NCI-H748 (cell line): ENCODE results near the gene TOM1L1.
"Not testable (repeated sequence)": the region's sequence is repeated elsewhere in the genome, so short reads cannot be mapped to it uniquely, and the experiment has no call there.

Experiments used
- DNase-seq: peaks from one replicate; lab custom pipeline; 2025; ENCODE audit not compliant: unreplicated experiment; lab: John Stamatoyannopoulos, UW

The TOM1L1 gene

GRCh38 chr17:54900457-54901229 is at the start of gene TOM1L1:
Gene TOM1L1 (plus strand): TSS chr17:54900852. CDS start chr17:54900866, 14 bp downstream.
- peak; percentile 92 for DNase-seq

GRCh38 chr17:54859187-54859586 is 41.5 kb upstream of the TOM1L1 start:
- no peak for DNase-seq

- no peak for DNase-seq
These were observed 39.8 kb upstream of the TOM1L1 start for GRCh38 chr17:54860617-54861470.

- no peak for DNase-seq
These were observed 39.1 kb upstream of the TOM1L1 start for GRCh38 chr17:54861471-54861983.

GRCh38 chr17:54863176-54863575 is 37.5 kb upstream of the TOM1L1 start:
- no peak for DNase-seq

GRCh38 chr17:54864070-54864469 is 36.6 kb upstream of the TOM1L1 start:
- no peak for DNase-seq

GRCh38 chr17:54864636-54865356 is 35.9 kb upstream of the TOM1L1 start:
- DNase-seq: no peak

GRCh38 chr17:54867634-54868033 is 33.0 kb upstream of the TOM1L1 start:
- no peak for DNase-seq

- DNase-seq: no peak
These were observed 29.9 kb upstream of the TOM1L1 start for GRCh38 chr17:54870671-54871175.

- not testable (repeated sequence) for DNase-seq
These were observed 24.7 kb upstream of the TOM1L1 start for GRCh38 chr17:54875906-54876305.

- no peak for DNase-seq
These were observed 23.9 kb upstream of the TOM1L1 start for GRCh38 chr17:54876656-54877195.

GRCh38 chr17:54881255-54881972 is 19.2 kb upstream of the TOM1L1 start:
- DNase-seq: no peak

GRCh38 chr17:54882371-54882770 is 18.3 kb upstream of the TOM1L1 start:
- no peak for DNase-seq

GRCh38 chr17:54882950-54883349 is 17.7 kb upstream of the TOM1L1 start:
- DNase-seq: no peak

- DNase-seq: no peak
These were observed 16.7 kb upstream of the TOM1L1 start for GRCh38 chr17:54883939-54884338.

- no peak for DNase-seq
These were observed 12.9 kb upstream of the TOM1L1 start for GRCh38 chr17:54887787-54888186.

GRCh38 chr17:54888254-54888653 is 12.4 kb upstream of the TOM1L1 start:
- DNase-seq: no peak

GRCh38 chr17:54888981-54889380 is 11.7 kb upstream of the TOM1L1 start:
- DNase-seq: no peak

GRCh38 chr17:54891176-54891821 is 9.4 kb upstream of the TOM1L1 start:
- peak; percentile 42 for DNase-seq

- no peak for DNase-seq
These were observed 8.3 kb upstream of the TOM1L1 start for GRCh38 chr17:54892360-54892759.
